H54 (cell line): Measurements from ENCODE around the gene KREMEN2.

Experiments
- DNase-seq: peaks from one replicate; pipeline ENCODE4 v3.0.0; 2011; ENCODE audit warnings: low spot score, mixed read lengths; ENCODE audit not compliant: insufficient read length
- FAIRE-seq: peaks from 3 replicates; lab custom pipeline; 2011; peaks lifted over from hg19 to GRCh38; lab: Jason Lieb, UNC
- POLR2A ChIP-seq: IDR thresholded peaks from 2 replicates; pipeline ENCODE4 v1.6.1; 2011; ENCODE audit warnings: low read depth, mild to moderate bottlenecking, low read length

KREMEN2 gene

GRCh38 chr16:3004781-3005284 lies 40.8 kb downstream of the KREMEN2 start:
- peak; percentile 66 for DNase-seq
- no peak for FAIRE-seq
- no peak for TF ChIP-seq POLR2A

DNA sequence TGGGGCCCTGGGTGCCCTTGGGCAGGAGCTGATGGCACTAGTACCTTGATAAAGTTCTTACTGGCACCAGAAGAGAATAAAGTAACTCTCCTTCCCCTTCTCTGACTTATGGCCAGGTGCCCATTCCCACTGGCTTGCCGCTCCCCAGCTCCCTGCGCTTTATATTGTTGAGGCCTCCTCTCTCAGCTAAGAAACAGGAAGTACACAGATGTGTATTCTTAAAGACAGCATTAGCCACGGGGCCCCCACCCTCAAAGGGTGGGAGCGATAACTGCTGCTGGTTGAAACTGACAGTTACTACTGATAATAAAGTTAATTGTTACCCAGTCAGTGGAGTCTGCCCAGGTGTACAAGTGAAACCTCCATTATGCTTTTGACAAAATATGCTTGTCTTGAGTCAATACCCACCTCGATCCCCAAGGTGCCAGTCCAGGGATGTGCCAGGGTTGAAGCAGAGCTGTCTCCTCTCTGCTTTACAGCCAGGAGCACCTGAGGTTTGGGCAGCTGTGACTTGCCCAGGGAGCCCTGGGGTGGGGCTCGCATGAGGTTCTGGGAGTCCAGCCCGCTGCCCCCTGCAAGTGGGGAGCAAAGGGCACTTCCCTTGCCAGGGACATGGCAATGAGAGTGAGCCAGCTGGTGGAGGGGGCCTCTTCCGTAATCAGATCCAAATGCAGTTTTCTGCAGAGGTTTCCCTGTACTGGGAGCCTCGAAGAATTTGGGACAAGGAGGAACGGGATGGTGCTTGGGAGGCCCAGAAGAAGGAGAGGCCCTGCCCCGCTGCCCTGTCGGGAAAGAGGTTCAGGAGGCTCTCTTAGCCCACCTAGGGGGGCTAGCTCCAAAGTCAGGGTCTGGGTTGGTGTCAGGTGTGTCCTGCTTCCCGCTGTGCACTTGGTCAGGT lies 43.2 kb downstream of the KREMEN2 start:
- FAIRE-seq (no peak), DNase-seq (no peak)
- no peak for TF ChIP-seq POLR2A

DNA sequence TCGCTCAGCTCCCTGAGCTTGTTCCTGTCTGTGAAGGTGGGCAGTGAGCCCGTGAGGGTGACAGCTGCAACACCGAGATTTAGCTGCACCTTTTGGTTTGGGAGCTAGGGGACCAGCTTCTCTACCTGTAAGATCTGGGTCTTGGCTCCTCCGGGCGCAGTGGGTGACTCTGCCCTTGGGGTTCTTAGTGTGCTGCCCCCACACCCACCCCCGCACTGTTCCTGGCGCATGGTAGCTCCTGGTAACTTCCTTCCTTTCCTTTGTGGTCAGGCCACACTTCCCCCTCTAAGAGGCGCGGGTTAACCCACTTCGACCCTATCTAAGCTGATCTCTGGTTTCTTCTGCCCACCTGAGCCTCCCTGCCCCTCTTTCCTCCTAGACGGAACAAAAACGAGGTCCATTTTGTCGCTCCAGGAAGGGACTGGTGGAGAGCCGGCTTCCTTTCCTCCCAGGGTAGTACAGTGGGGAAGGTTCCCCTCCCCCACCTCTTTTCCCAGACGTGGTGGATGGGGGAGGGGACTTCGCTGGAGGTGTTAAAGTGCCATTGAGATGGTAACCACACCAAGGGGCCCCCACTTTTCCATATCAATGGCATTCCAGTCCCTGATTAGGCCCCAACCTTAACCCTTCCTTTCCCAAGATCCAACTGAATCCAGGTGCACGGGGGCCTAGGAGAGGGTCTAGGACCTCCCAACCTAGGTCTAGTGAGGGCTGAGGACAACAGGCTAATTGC lies 44.0 kb downstream of the KREMEN2 start:
- no peak for TF ChIP-seq POLR2A
- DNase-seq (no peak), FAIRE-seq (no peak)

DNA sequence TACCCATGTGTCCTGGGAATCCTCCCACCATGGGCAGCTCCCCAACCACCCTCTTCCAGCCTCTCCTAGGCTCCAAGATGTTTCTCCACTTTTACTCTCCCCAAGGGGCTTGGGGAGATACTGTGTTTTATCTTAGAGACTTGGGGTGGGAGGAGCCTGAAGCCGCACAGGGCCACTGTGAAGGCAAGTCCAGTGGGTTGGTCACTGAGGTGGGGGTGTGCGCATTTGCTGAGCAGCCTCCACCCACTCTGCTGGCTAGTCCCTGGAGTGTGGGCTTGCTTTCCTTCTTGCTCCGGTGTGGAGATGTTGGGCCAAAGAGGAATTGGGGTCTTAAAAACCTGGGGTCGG lies 44.6 kb downstream of the KREMEN2 start:
- TF ChIP-seq POLR2A = no peak
- FAIRE-seq (no peak), DNase-seq (no peak)

- TF ChIP-seq POLR2A = no peak
- FAIRE-seq = no peak
- DNase-seq = no peak
These were observed 45.7 kb downstream of the KREMEN2 start for GRCh38 chr16:3009568-3010390.

DNA sequence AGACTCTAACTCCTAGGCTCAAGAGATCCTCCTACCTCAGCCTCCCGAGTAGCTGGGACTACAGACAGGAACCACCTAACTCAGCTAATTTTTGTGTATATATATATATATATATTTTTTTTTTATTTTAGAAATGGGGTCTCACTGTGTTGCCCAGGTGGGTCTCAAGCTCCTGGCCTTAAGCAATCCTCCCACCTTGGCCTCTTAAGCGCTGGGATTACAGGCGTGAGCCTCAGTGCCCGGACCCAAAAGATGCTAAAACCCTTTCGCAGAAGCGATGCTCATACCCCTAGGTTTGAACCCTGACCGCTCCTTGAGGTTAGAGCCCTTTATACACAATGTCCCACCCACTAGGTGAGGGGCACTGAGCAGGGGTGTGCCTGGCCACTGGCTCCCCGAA lies 46.4 kb downstream of the KREMEN2 start:
- FAIRE-seq (no peak), DNase-seq (no peak)
- TF ChIP-seq POLR2A = no peak

- DNase-seq (no peak), FAIRE-seq (no peak)
- TF ChIP-seq POLR2A = no peak
These were observed 48.2 kb downstream of the KREMEN2 start for GRCh38 chr16:3012246-3012645.

- FAIRE-seq (no peak), DNase-seq (peak; percentile 77)
- TF ChIP-seq POLR2A = no peak
These were observed 48.8 kb downstream of the KREMEN2 start, which contains the start of gene CLDN9 for GRCh38 chr16:3012828-3013420. Gene CLDN9 (plus strand): TSS chr16:3012923. CDS start chr16:3013363, 440 bp downstream.

DNA sequence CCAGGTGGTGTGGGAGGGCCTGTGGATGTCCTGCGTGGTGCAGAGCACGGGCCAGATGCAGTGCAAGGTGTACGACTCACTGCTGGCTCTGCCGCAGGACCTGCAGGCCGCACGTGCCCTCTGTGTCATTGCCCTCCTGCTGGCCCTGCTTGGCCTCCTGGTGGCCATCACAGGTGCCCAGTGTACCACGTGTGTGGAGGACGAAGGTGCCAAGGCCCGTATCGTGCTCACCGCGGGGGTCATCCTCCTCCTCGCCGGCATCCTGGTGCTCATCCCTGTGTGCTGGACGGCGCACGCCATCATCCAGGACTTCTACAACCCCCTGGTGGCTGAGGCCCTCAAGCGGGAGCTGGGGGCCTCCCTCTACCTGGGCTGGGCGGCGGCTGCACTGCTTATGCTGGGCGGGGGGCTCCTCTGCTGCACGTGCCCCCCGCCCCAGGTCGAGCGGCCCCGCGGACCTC lies 49.4 kb downstream of the KREMEN2 start:
- DNase-seq = peak; percentile 67
- TF ChIP-seq POLR2A = no peak
- FAIRE-seq = no peak

DNA sequence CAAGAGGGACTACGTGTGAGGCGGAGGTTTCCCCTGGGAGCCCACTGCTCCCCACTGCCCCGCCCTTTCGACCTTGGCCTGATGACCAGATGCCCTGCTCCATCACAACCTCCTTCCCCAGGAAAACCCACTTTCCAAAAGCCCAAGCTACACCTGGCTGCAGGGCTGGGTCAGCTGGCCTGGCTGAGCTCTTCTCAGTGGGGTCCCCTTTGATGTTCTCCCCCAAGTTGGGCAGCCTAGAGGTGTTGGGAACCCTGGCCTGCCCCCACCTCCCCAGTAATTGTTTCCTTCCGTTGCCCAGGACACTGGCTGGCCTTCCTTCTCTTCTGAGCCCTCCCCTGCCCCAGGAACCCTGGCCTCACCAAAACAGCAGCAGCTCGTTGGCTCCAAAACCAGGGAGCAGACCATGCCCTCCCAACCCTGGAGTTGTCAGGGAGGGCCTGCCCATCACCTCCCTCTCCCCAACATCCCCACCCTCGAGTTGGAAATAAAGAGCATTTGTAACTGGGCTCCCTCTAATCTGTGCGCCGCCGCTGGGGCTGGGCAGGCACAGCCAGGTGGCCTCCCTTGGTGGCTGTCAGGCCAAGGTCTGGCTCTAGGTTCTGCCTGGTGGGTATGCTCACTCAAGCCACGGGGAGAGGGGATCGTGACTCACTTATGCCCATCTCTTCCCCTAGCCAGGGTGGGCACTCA lies 50.1 kb downstream of the KREMEN2 start:
- FAIRE-seq (no peak), DNase-seq (no peak)
- no peak for TF ChIP-seq POLR2A

DNA sequence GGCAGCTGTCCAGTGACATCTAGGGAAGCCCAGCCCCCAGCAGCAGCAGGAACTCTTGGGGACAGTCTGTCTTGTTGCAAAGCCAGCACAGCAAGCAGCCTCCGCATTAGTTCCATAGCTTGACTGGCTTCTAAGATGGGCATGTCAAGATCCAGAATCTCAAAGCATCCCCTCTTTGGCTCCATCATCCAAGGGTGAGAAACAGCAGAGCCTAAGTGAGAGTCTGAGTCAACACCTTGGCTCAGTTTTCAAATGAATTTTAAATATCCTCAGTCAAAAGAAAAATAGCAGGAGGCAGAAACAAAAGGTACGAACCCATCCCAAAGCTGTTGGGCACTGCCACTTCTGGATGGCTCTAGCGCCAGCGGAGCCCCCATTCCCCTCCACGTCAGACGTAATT lies 50.9 kb downstream of the KREMEN2 start:
- FAIRE-seq (no peak), DNase-seq (no peak)
- no peak for TF ChIP-seq POLR2A

GRCh38 chr16:3015865-3016521 lies 51.9 kb downstream of the KREMEN2 start:
- no peak for FAIRE-seq

DNA sequence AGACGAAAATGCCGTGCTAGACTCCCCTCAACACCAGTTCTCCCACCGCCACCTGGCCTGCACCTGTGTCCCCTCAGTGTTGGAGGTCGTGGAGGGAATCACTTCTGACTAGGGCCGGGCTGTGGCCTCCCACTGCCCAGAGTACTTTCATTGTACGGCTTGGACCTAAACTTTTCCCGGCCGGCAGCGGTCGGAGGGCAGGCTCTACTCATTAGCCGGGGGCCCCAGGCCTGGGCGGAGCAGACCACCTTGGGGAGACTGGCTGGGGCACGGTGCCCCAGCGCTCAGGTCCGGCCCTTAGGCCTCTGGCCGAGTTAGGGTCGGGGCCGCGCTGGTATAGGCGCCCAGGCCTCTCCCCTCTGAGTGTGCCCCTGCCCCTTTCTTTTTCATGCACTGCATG lies 53.3 kb downstream of the KREMEN2 start:
- FAIRE-seq (no peak), DNase-seq (no peak)
- TF ChIP-seq POLR2A = no peak

More at GRCh38 chr16:3015865-3016521, 51.9 kb downstream of the KREMEN2 start:
- TF ChIP-seq POLR2A = no peak
- no peak for DNase-seq
